ENCODE data around the gene MIA2. TPM values are rescaled to one million over a fixed set of nuclear protein-coding genes. Genes with fewer than 3 reads are reported as not detected.
"Not testable (repeated sequence)": the region's sequence is repeated elsewhere in the genome, so short reads cannot be mapped to it uniquely, and the experiment has no call there.

Gene MIA2
- total RNA-seq, 2 experiments from 2014 or later, result 25.6 to 26.9 TPM

DNA sequence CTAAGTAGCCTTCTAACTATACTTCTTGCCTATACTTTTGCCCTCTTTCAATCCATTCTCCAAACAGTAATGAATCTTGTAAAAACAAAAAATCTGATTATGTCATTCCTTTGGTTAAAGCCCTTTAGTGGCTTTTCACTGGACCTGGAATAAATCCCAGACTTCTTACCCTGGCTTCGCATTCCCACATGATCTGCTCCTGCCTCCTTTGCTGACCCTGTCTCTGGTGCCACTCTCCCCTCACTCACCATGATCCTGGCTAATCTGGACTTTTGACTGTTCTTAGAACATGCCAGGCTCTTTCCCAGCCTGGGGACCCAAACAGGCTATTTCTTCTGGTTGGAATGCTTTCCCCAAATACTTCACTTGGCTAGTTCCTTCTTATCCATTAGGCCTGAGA, 7.9 kb downstream of the MIA2 start:
- Mint-ChIP-seq H3K27ac (no peak overlapping the region), H3K4me1 (no peaks in the 10 kb centered on the region), H3K36me3 (no peaks in the 10 kb centered on the region), H3K4me3 (no peak overlapping the region), H3K27me3 (no peaks in the 10 kb centered on the region), H3K9me3 (ENCODE audit: low read depth) (no peaks in the 10 kb centered on the region)
- no peak for DNase-seq
- CTCF ChIA-PET, result no interaction called here
- no peak for ATAC-seq

DNA sequence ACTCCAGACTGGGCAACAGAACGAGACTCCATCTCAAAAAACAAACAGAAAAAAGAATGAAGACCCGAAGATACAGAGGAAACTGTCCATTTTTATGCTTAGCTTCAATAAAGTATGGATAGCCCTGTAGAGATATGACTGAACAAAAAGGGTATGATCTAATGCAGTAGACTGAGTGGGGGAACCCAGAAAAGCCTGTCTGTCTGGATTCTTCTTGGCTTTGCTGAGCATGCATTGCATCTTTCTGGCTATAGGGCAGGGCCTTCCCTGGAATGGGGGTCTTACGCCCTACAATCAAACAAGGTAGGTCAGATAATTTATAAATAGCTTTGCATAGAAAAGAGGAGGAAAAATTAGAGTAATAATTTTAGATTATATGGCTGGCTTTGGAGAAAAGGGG, 10.1 kb downstream of the MIA2 start:
- no peaks in the 10 kb centered on the region for H3K9me3 Mint-ChIP-seq (ENCODE audit: low read depth)
- no peak overlapping the region for H3K4me3 Mint-ChIP-seq
- H3K36me3 Mint-ChIP-seq, result no peaks in the 10 kb centered on the region
- H3K4me1 Mint-ChIP-seq, result no peaks in the 10 kb centered on the region
- no peak overlapping the region for H3K27ac Mint-ChIP-seq
- peaks cover 9% of the 10 kb centered on the region for H3K27me3 Mint-ChIP-seq
- DNase-seq (no peak), ATAC-seq (no peak)
- CTCF ChIA-PET, result no interaction called here

DNA sequence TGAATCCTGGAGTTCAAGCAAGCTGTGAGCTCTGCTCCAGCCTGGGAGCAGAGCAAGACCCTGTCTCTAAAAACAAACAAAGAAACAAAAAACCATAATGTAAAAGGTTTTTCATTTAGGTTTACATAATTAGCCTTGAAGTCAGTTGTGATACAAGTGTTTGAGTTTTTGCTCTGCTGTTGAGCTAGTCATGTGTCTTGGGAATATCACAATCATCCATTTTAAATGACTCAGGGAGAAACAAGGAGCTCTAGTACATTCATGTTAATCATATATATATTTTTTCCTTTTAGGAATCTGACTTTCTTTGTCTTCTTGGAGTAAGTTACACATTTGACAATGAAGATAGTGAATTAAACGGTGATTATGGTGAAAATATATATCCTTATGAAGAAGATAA, 12.9 kb downstream of the MIA2 start:
- Mint-ChIP-seq H3K9me3 (ENCODE audit: low read depth) (no peaks in the 10 kb centered on the region), H3K27ac (no peak overlapping the region), H3K4me3 (no peak overlapping the region), H3K36me3 (no peaks in the 10 kb centered on the region), H3K27me3 (peaks cover 9% of the 10 kb centered on the region), H3K4me1 (no peaks in the 10 kb centered on the region)
- CTCF ChIA-PET, result interaction anchor here (0.7 kb wide), 1 partner anchor 14 kb away, joined by 3 read pairs; no protein-coding TSS in a partner anchor
- DNase-seq (no peak), ATAC-seq (no peak)

DNA sequence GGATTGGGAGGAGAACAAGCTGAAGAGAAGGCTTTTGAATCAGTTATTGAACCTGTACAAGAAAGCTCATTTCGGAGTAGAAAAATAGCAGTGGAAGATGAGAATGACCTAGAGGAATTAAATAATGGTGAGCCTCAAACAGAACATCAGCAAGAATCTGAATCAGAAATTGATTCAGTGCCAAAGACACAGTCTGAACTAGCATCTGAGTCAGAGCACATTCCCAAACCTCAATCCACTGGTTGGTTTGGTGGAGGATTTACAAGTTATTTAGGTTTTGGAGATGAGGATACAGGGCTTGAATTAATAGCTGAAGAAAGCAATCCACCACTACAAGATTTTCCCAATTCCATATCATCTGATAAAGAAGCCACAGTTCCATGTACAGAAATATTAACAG, 13.5 kb downstream of the MIA2 start:
- Mint-ChIP-seq H3K9me3 (ENCODE audit: low read depth) (no peaks in the 10 kb centered on the region), H3K36me3 (no peaks in the 10 kb centered on the region), H3K4me3 (no peak overlapping the region), H3K27me3 (peaks cover 9% of the 10 kb centered on the region), H3K27ac (no peak overlapping the region), H3K4me1 (no peaks in the 10 kb centered on the region)
- CTCF ChIA-PET, result interaction anchor here (0.7 kb wide), 1 partner anchor 15 kb away, joined by 3 read pairs; no protein-coding TSS in a partner anchor
- DNase-seq (no peak), ATAC-seq (no peak)

DNA sequence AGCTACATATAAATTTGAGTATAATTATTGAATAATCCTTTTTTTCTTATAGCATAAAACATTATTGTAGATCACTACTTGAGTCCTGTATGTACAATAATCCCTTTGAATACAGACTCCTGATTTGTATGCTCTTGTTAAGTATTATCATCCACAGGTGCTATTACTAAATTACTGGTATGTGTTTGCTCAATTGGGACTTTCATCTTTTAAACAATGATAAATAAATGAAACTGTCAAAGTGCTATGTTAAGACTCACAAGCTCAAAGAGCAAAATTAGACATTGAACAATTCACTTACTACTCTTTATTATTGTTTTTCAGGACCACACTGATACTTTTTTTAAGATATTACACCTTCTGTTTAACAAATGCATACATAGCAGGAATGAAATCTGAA, 17.8 kb downstream of the MIA2 start:
- ATAC-seq, result no peak
- H3K4me3 Mint-ChIP-seq, result no peak overlapping the region
- CTCF ChIA-PET, result interaction anchor here (2.0 kb wide), 1 partner anchor 117 kb away, joined by 4 read pairs; no protein-coding TSS in a partner anchor
- H3K9me3 Mint-ChIP-seq (ENCODE audit: low read depth), result no peaks in the 10 kb centered on the region
- no peak overlapping the region for H3K27ac Mint-ChIP-seq
- peaks cover 3% of the 10 kb centered on the region for H3K36me3 Mint-ChIP-seq
- H3K27me3 Mint-ChIP-seq, result peaks cover 9% of the 10 kb centered on the region
- H3K4me1 Mint-ChIP-seq, result no peaks in the 10 kb centered on the region
- DNase-seq, result no peak

DNA sequence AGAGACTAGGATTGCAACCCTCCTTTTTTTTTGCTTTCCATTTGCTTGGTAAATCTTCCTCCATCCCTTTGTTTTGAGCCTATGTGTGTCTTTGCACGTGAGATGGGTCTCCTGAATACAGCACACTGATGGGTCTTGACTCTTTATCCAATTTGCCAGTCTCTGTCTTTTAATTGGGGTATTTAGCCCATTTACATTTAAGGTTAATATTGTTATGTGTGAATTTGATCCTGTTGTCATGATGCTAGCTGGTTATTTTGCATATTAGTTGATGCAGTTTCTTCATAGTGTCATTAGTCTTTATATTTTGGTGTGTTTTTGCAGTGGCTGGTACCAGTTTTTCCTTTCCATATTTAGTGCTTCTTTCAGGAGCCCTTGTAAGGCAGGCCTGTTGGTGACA, 23.7 kb downstream of the MIA2 start:
- not testable (repeated sequence) for H3K27ac Mint-ChIP-seq; H3K4me1 Mint-ChIP-seq; H3K9me3 Mint-ChIP-seq (ENCODE audit: low read depth); H3K27me3 Mint-ChIP-seq; DNase-seq; ATAC-seq; H3K4me3 Mint-ChIP-seq
- CTCF ChIA-PET, result interaction anchor here (1.3 kb wide), 1 partner anchor 33 kb away, joined by 3 read pairs; no protein-coding TSS in a partner anchor
- H3K36me3 Mint-ChIP-seq, result peaks cover 18% of the 10 kb centered on the region

DNA sequence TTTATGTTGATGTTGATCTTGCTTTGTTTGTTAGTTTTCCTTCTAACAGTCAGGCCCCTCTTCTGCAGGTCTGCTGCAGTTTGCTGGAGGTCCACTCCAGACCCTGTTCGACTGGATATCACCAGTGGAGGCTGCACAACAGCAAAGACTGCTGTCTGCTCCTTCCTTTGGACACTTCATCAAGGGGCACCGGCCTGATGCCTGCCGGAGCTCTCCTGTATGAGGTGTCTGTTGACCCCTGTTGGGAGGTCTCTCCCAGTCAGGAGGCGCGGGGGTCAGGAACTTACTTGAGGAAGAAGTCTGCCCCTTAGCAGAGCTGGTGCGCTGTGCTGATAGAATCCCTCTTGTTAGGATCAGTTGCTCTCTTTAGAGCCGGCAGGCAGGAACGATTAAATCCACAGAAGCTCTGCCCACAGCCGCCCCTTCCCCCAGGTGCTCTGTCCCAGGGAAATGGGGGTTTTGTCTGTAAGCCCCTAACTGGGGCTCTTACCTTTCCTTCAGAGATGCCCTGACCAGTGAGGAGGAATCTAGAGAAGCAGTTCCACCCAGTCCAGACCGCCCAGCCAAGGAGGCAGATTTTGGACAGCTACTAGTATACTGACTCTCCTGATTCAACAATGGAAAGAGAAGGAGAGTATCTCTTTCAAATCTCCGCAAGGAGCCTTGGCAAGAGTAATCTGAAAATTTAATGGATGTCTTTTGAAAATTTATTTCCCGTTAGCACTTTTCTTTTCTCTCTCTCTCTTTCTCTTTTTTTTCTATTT, 25.2 kb downstream of the MIA2 start:
- no peak for ATAC-seq
- no peak overlapping the region for H3K4me3 Mint-ChIP-seq
- peaks cover 21% of the 10 kb centered on the region for H3K36me3 Mint-ChIP-seq
- CTCF ChIA-PET, result no interaction called here
- DNase-seq, result no peak
- H3K27ac Mint-ChIP-seq, result no peak overlapping the region
- no peaks in the 10 kb centered on the region for H3K27me3 Mint-ChIP-seq
- H3K9me3 Mint-ChIP-seq (ENCODE audit: low read depth), result peaks cover 3% of the 10 kb centered on the region
- H3K4me1 Mint-ChIP-seq, result no peaks in the 10 kb centered on the region

DNA sequence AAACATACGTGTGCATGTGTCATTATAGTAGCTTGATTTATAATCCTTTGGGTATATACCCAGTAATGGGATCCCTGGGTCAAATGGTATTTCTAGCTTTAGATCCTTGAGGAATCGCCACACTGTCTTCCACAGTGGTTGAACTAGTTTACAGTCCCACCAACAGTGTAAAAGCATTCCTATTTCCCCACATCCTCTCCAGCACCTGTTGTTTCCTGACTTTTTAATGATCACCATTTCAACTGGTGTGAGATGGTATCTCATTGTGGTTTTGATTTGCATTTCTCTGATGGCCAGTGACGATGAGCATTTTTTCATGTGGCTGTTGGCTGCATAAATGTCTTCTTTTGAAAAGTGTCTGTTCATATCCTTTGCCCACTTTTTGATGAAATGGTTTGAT, 26.4 kb downstream of the MIA2 start:
- DNase-seq; H3K4me3 Mint-ChIP-seq; CTCF ChIA-PET; H3K27ac Mint-ChIP-seq; ATAC-seq; H3K9me3 Mint-ChIP-seq (ENCODE audit: low read depth); H3K4me1 Mint-ChIP-seq; H3K27me3 Mint-ChIP-seq: not testable (repeated sequence)
- peaks cover 19% of the 10 kb centered on the region for H3K36me3 Mint-ChIP-seq

DNA sequence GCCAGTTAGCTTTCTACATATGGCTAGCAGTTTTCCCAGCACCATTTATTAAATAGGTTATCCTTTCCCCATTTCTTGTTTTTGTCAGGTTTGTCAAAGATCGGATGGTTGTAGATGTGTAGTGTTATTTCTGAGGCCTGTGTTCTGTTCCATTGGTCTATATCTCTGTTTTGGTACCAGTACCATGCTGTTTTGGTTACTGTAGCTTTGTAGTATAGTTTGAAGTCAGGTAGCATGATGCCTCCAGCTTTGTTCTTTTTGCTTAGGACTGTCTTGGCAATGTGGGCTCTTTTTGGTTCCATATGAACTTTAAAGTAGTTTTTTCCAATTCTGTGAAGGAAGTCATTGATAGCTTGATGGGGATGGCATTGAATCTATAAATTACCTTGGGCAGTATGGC, 28.5 kb downstream of the MIA2 start:
- H3K4me3 Mint-ChIP-seq; CTCF ChIA-PET; H3K9me3 Mint-ChIP-seq (ENCODE audit: low read depth); ATAC-seq; H3K27me3 Mint-ChIP-seq; H3K27ac Mint-ChIP-seq; DNase-seq: not testable (repeated sequence)
- H3K36me3 Mint-ChIP-seq, result peaks cover 18% of the 10 kb centered on the region
- peaks cover 11% of the 10 kb centered on the region for H3K4me1 Mint-ChIP-seq

DNA sequence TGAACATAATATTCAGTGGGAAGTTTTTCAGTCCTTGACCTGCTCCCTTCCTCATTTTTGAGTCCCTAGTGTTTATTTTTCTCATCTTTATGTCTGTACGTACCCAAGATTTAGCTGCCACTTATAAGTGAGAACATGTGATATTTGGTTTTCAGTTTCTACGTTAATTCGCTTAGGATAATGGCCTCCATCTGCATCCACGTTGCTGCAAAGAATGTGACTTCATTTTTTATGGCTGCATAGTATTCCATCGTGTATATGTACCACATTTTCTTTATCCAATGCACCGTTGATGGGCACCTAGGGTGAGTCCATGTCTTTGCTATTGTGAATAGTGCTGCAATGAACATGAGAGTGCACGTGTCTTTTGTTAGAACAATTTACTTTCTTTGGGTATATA, 30.3 kb downstream of the MIA2 start:
- peaks cover 17% of the 10 kb centered on the region for H3K4me1 Mint-ChIP-seq
- no peak overlapping the region for H3K27ac Mint-ChIP-seq
- CTCF ChIA-PET, result no interaction called here

DNA sequence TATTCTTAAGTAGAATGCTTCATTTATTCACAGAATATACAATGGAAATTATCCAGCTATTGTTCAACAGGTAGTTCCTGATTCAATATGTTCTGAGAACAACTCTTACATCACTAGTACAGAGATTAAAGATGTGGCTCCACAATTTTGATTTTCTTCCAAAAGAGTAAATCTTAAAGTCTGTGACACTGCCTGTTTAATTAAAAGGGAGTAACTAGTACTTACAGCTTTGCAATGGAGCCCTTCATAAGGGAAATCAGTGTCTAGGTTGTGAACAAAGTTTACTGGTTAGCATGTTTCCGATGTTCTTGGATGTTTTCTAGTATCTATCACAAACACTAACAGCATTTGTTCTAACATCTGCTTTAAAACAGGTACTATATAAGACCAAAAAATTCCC, 30.8 kb downstream of the MIA2 start:
- Mint-ChIP-seq H3K27me3 (no peaks in the 10 kb centered on the region), H3K4me1 (peaks cover 22% of the 10 kb centered on the region), H3K27ac (no peak overlapping the region), H3K36me3 (peaks cover 13% of the 10 kb centered on the region), H3K4me3 (no peak overlapping the region), H3K9me3 (ENCODE audit: low read depth) (peaks cover 6% of the 10 kb centered on the region)
- CTCF ChIA-PET, result no interaction called here
- no peak for ATAC-seq
- no peak for DNase-seq

More for the DNA sequence above, 30.3 kb downstream of the MIA2 start:
- Mint-ChIP-seq H3K9me3 (ENCODE audit: low read depth) (peaks cover 6% of the 10 kb centered on the region), H3K27me3 (no peaks in the 10 kb centered on the region), H3K36me3 (peaks cover 13% of the 10 kb centered on the region), H3K4me3 (no peak overlapping the region)
- DNase-seq, result no peak
- no peak for ATAC-seq

DNA sequence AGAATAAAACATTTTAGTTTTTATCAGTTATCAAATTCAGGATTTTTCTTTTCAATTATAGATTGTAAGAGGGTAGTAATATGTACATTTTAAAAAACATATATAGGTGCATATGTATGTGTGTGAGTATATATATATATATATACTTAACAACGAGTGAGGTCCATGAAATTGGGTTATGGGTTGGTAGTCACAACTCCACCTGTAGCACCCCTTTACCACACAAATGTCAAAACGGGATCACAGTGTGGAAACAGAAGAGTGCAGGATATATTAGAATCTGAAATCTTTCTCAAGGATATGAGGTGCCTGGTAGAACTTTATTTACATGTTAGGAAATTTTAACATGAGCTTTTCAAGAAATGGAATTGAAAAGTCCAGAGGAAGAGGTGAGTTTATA, 31.3 kb downstream of the MIA2 start:
- CTCF ChIA-PET, result interaction anchor here (2.2 kb wide), 1 partner anchor 95 kb away, joined by 7 read pairs; the partner anchor contains the start of gene TRAPPC6B
- peaks cover 27% of the 10 kb centered on the region for H3K4me1 Mint-ChIP-seq
- no peak overlapping the region for H3K27ac Mint-ChIP-seq
- no peak overlapping the region for H3K4me3 Mint-ChIP-seq
- H3K36me3 Mint-ChIP-seq, result peaks cover 16% of the 10 kb centered on the region
- H3K9me3 Mint-ChIP-seq (ENCODE audit: low read depth), result peaks cover 6% of the 10 kb centered on the region
- no peak for ATAC-seq
- no peaks in the 10 kb centered on the region for H3K27me3 Mint-ChIP-seq
- DNase-seq, result no peak

DNA sequence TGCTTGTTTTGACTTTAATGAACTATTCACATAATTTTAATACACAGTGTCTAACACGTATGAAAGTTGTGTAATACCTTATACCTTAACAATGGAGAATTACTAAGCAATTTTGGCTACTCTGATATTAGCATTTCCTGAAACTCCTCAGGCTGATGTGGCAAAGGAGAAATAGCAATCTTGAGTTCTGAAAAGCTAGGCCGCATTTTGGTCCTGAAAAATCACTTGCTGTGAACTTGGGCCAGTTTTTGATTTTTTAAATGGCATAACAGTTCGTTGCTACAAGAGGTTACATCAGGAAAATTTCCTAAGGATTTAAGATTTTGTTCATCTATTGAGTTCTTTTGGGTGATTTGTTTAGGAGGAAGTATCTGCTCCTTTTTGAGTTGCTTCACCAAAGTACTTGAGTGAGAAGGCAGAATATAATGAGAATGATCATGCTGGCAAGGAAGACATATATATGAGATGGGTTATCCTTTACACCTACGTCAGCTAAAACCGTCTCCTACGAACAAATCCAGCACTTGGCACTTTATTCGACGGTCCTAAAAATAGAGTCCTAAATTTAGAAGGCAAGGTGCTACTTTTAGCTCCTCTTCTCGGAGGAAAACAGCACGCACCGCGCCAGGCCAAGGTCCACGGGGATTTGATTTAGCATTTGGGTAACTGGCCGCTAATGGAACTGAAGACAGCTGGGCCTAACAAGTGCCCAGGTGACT, 32.2 kb downstream of the MIA2 start:
- no peak for DNase-seq
- CTCF ChIA-PET, result interaction anchor here (0.6 to 2.2 kb wide), 3 partner anchors 31 to 166 kb away, joined by 3 to 7 read pairs (median 7); partner anchors contain the start of genes FBXO33 and TRAPPC6B
- Mint-ChIP-seq H3K9me3 (ENCODE audit: low read depth) (peaks cover 6% of the 10 kb centered on the region), H3K27ac (peak overlapping the region; percentile 86), H3K36me3 (peaks cover 22% of the 10 kb centered on the region), H3K4me1 (peaks cover 37% of the 10 kb centered on the region), H3K4me3 (peak overlapping the region; percentile 76), H3K27me3 (no peaks in the 10 kb centered on the region)
- ATAC-seq, result no peak

DNA sequence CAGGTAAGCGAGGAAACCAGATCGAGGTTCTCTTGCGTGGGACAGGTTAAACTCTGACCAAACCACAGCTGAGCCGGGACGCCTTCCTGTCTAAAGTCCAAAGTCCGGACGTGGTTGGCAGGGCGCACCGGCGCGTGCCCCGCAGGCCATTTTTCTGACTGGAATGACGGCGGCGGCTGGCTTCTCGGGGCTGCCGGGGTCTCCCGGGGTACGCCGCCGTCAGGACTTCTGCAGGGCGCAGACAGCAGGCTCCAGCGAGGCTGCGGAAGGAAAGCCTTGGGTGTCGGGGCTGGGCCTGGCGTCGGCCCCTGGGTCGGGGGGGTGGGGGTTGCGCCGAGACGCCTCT, 32.8 kb downstream of the MIA2 start:
- CTCF ChIA-PET, result interaction anchor here (0.6 to 2.3 kb wide), 7 partner anchors 31 to 165 kb away, joined by 3 to 15 read pairs (median 5); partner anchors contain the start of genes FBXO33, PNN and TRAPPC6B
- H3K9me3 Mint-ChIP-seq (ENCODE audit: low read depth), result peaks cover 6% of the 10 kb centered on the region
- H3K27me3 Mint-ChIP-seq, result no peaks in the 10 kb centered on the region
- H3K4me1 Mint-ChIP-seq, result peaks cover 37% of the 10 kb centered on the region
- H3K36me3 Mint-ChIP-seq, result peaks cover 27% of the 10 kb centered on the region
- peak overlapping the region; percentile 86 for H3K27ac Mint-ChIP-seq
- DNase-seq (peak; percentile 56), ATAC-seq (peak; percentile 37)
- H3K4me3 Mint-ChIP-seq, result peak overlapping the region; percentile 76
